Esophagus squamous epithelium (tissue), 4 donors: ENCODE results near the gene SSTR3.

Source experiments
- CTCF ChIP-seq, 6 experiments: fragments of 450-650 bp in 4 of 6; fragments of 200-600 bp in 2 of 6; sonication (generic) in 2 of 6; IDR thresholded peaks; one replicate each; pipeline ENCODE4 v1.5.1; 2016 to 2019; ENCODE audit warnings: antibody characterized with exemption in 6 of 6, mild to moderate bottlenecking in 4 of 6, moderate library complexity in 4 of 6
- POLR2A ChIP-seq, 4 donors: fragments of 450-650 bp; IDR thresholded peaks; one replicate each; pipeline ENCODE4 v1.6.1; 2017; ENCODE audit warnings: antibody characterized with exemption in 4 of 4, mild to moderate bottlenecking in 4 of 4, moderate library complexity in 3 of 4

GRCh38 chr22:37226087-37226486, 13.8 kb upstream of the SSTR3 start:
- TF ChIP-seq CTCF (IDR thresholded peaks at IDR 0.05) (no peak), POLR2A (IDR thresholded peaks at IDR 0.05) (no peak)
